Stimulated activated naive CD4-positive, alpha-beta T cell (primary cell): ENCODE data around the gene SLC22A15.
"Not testable (repeated sequence)": the region's sequence is repeated elsewhere in the genome, so short reads cannot be mapped to it uniquely, and the experiment has no call there.

Experiments
- DNase-seq, 6 experiments: peaks; one replicate each; lab custom pipeline; 2025; lab: John Stamatoyannopoulos, UW

SLC22A15 gene

GRCh38 chr1:116031302-116031835 lies 55.1 kb downstream of the SLC22A15 start:
- no peak for DNase-seq

- DNase-seq, result no peak
These were observed 57.0 kb downstream of the SLC22A15 start for GRCh38 chr1:116033322-116033721.

- DNase-seq, result no peak
These were observed 59.9 kb downstream of the SLC22A15 start for GRCh38 chr1:116036255-116036654.

- DNase-seq, result no peak
These were observed 62.4 kb downstream of the SLC22A15 start for GRCh38 chr1:116038679-116039078.

GRCh38 chr1:116044071-116044470 lies 67.8 kb downstream of the SLC22A15 start:
- DNase-seq, result no peak

GRCh38 chr1:116046933-116047332 lies 70.6 kb downstream of the SLC22A15 start:
- not testable (repeated sequence) for DNase-seq

GRCh38 chr1:116051896-116052295 lies 75.6 kb downstream of the SLC22A15 start:
- not testable (repeated sequence) for DNase-seq

- DNase-seq, result no peak
These were observed 85.9 kb downstream of the SLC22A15 start for GRCh38 chr1:116062201-116062600.

GRCh38 chr1:116064616-116065015 lies 88.3 kb downstream of the SLC22A15 start:
- DNase-seq, result no peak

- DNase-seq, result no peak
These were observed 90.7 kb downstream of the SLC22A15 start for GRCh38 chr1:116066868-116067565.

GRCh38 chr1:116067566-116067890 lies 91.2 kb downstream of the SLC22A15 start:
- no peak for DNase-seq

- no peak for DNase-seq
These were observed 99.3 kb downstream of the SLC22A15 start for GRCh38 chr1:116075575-116075974.

GRCh38 chr1:116075990-116076389 lies 99.7 kb downstream of the SLC22A15 start:
- no peak for DNase-seq

- no peak for DNase-seq
These were observed 100.5 kb downstream of the SLC22A15 start for GRCh38 chr1:116076831-116077230.

- DNase-seq, result no peak
These were observed 102.4 kb downstream of the SLC22A15 start for GRCh38 chr1:116078699-116079223.

- no peak for DNase-seq
These were observed 111.3 kb downstream of the SLC22A15 start for GRCh38 chr1:116087628-116088027.

GRCh38 chr1:116089870-116090269 lies 113.6 kb downstream of the SLC22A15 start:
- DNase-seq, result no peak

- DNase-seq, result no peak
These were observed 114.8 kb downstream of the SLC22A15 start for GRCh38 chr1:116091083-116091482.

- no peak for DNase-seq
These were observed 116.6 kb downstream of the SLC22A15 start for GRCh38 chr1:116092752-116093489.

GRCh38 chr1:116095027-116095426 lies 118.7 kb downstream of the SLC22A15 start:
- DNase-seq, result no peak

GRCh38 chr1:116096013-116096618 lies 119.8 kb downstream of the SLC22A15 start:
- no peak for DNase-seq

GRCh38 chr1:116097626-116098025 lies 121.3 kb downstream of the SLC22A15 start:
- DNase-seq, result no peak

GRCh38 chr1:116099379-116099778 lies 123.1 kb downstream of the SLC22A15 start:
- DNase-seq, result no peak
